Measurements from ENCODE around the gene SRD5A3. TPM values are rescaled to one million over a fixed set of nuclear protein-coding genes. Genes with fewer than 3 reads are reported as not detected.
"Not testable (repeated sequence)": the region's sequence is repeated elsewhere in the genome, so short reads cannot be mapped to it uniquely, and the experiment has no call there.

The SRD5A3 gene
- total and polyA plus RNA-seq, 2 donors (not counting 3 experiments of a cell fraction or from before 2014, with no cell fraction given), result 23.6 to 24.3 TPM

- H3K9ac ChIP-seq (replicated peaks; ENCODE audit: extremely low read depth, insufficient read depth, low read length); H3K9me1 ChIP-seq (replicated peaks; ENCODE audit: control insufficient read depth, extremely low read depth, insufficient read depth, low read length); H3K36me3 ChIP-seq (ENCODE audit: control insufficient read depth in 2 of 2, extremely low read depth in 1 of 2, insufficient read depth in 2 of 2, low read length in 2 of 2); H4K20me1 ChIP-seq (replicated peaks; ENCODE audit: control insufficient read depth, extremely low read depth, insufficient read depth, low read length); intact Hi-C loops (cut with micrococcal nuclease); H3K27ac ChIP-seq (ENCODE audit: insufficient read depth, low read depth, low read length); H3K9me3 ChIP-seq (replicated peaks; ENCODE audit: control insufficient read depth, insufficient read depth, low read length); H3K27me3 ChIP-seq (ENCODE audit: control insufficient read depth in 2 of 2, insufficient read depth in 2 of 2, low read length in 2 of 2); H3K4me1 ChIP-seq (ENCODE audit: control insufficient read depth, extremely low read depth, insufficient read depth, low read length); dilution Hi-C loops (cut with MboI; ENCODE audit: extremely low pct_ligation_motif_present, low sequenced_read_pairs); BruUV-seq (replicated peaks); H3K4me3 ChIP-seq (replicated peaks in 1 of 3; ENCODE audit: insufficient read depth in 1 of 3, low read depth in 1 of 3, low read length in 3 of 3); FAIRE-seq; H2AFZ ChIP-seq (ENCODE audit: low read depth, low read length); CTCF ChIA-PET; H3K79me2 ChIP-seq (ENCODE audit: control insufficient read depth, insufficient read depth, low read length); H3K4me2 ChIP-seq (ENCODE audit: insufficient read depth, low read length); DNase-seq (ENCODE audit: low read depth, low spot score): not testable (repeated sequence)
- POLR2A ChIA-PET, result interaction anchor here (0.9 kb wide), 1 partner anchor 42 kb away, joined by 3 read pairs; the partner anchor contains the start of gene TMEM165
Observed at GRCh38 chr4:55353228-55353747, 7.2 kb downstream of the SRD5A3 start.

- FAIRE-seq (no peak), DNase-seq (ENCODE audit: low read depth, low spot score) (no peak)
- CTCF ChIA-PET, result interaction anchor here (3.5 kb wide), 1 partner anchor 9 kb away, joined by 12 read pairs; the partner anchor contains the start of gene SRD5A3
- no peaks in the 10 kb centered on the region for H3K27me3 ChIP-seq (ENCODE audit: control insufficient read depth in 2 of 2, insufficient read depth in 2 of 2, low read length in 2 of 2)
- no peak overlapping the region for H3K4me3 ChIP-seq (replicated peaks in 1 of 3; ENCODE audit: insufficient read depth in 1 of 3, low read depth in 1 of 3, low read length in 3 of 3)
- no peak overlapping the region for H3K27ac ChIP-seq (ENCODE audit: insufficient read depth, low read depth, low read length)
- no TSS peak for BruUV-seq (replicated peaks)
- dilution Hi-C loops (cut with MboI; ENCODE audit: extremely low pct_ligation_motif_present, low sequenced_read_pairs) (no loop called here), intact Hi-C loops (cut with micrococcal nuclease) (no loop called here)
- H2AFZ ChIP-seq (ENCODE audit: low read depth, low read length), result no peak overlapping the region
- TF ChIP-seq CTCF (IDR thresholded peaks at IDR 0.05; ENCODE audit: extremely low read depth in 1 of 2, insufficient read depth in 1 of 2, low read depth in 1 of 2, low read length in 2 of 2), result no peak
- no peak for TF ChIP-seq MYC (IDR thresholded peaks at IDR 0.05; ENCODE audit: low read depth, low read length)
- TF ChIP-seq JUN (IDR thresholded peaks at IDR 0.05; ENCODE audit: borderline replicate concordance, insufficient read depth, insufficient read length, low read depth), result no peak
- no peak for TF ChIP-seq POLR2A (IDR thresholded peaks at IDR 0.05; ENCODE audit: low read depth, low read length)
- no peak for TF ChIP-seq MAX (IDR thresholded peaks at IDR 0.05; ENCODE audit: insufficient read depth, insufficient read length)
- no peaks in the 10 kb centered on the region for H4K20me1 ChIP-seq (replicated peaks; ENCODE audit: control insufficient read depth, extremely low read depth, insufficient read depth, low read length)
- no peaks in the 10 kb centered on the region for H3K79me2 ChIP-seq (ENCODE audit: control insufficient read depth, insufficient read depth, low read length)
- no peaks in the 10 kb centered on the region for H3K36me3 ChIP-seq (ENCODE audit: control insufficient read depth in 2 of 2, extremely low read depth in 1 of 2, insufficient read depth in 2 of 2, low read length in 2 of 2)
- no peaks in the 10 kb centered on the region for H3K9me1 ChIP-seq (replicated peaks; ENCODE audit: control insufficient read depth, extremely low read depth, insufficient read depth, low read length)
- no peak overlapping the region for H3K9ac ChIP-seq (replicated peaks; ENCODE audit: extremely low read depth, insufficient read depth, low read length)
- H3K9me3 ChIP-seq (replicated peaks; ENCODE audit: control insufficient read depth, insufficient read depth, low read length), result no peaks in the 10 kb centered on the region
- no peak overlapping the region for H3K4me2 ChIP-seq (ENCODE audit: insufficient read depth, low read length)
- POLR2A ChIA-PET, result no interaction called here
- peaks cover 19% of the 10 kb centered on the region for H3K4me1 ChIP-seq (ENCODE audit: control insufficient read depth, extremely low read depth, insufficient read depth, low read length)
Observed at GRCh38 chr4:55354648-55355047, 8.6 kb downstream of the SRD5A3 start.
